HS-27A (cell line): ENCODE measurements around the gene FAM107B.

Experiments used
- DNase-seq: peaks from one replicate; pipeline ENCODE4 v3.0.0-alpha.2; 2012; ENCODE audit warnings: low read depth, missing footprints

The FAM107B gene

GRCh38 chr10:14578060-14578952 is 196.4 kb downstream of the FAM107B start:
- DNase-seq, result no peak

- no peak for DNase-seq
These were observed 199.8 kb downstream of the FAM107B start for GRCh38 chr10:14574885-14575284.

DNA sequence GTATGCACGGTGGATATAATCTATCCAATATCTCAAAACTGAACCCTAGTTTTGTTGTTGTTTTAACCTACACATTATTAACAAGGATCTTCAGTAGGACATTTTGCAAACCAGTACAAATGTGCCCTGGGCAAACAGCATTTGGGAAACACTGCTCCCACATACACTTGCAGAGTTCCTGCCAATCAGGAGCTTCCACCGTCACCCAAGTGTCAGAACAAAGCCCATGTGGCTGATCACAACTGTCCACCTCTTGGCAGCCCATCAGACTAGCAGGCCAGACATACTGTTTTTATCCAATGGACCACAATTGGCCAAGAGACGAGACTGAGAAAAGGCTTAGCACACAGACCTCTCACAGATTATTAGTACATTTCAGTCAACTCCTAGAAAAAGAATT is 200.4 kb downstream of the FAM107B start:
- no peak for DNase-seq

DNA sequence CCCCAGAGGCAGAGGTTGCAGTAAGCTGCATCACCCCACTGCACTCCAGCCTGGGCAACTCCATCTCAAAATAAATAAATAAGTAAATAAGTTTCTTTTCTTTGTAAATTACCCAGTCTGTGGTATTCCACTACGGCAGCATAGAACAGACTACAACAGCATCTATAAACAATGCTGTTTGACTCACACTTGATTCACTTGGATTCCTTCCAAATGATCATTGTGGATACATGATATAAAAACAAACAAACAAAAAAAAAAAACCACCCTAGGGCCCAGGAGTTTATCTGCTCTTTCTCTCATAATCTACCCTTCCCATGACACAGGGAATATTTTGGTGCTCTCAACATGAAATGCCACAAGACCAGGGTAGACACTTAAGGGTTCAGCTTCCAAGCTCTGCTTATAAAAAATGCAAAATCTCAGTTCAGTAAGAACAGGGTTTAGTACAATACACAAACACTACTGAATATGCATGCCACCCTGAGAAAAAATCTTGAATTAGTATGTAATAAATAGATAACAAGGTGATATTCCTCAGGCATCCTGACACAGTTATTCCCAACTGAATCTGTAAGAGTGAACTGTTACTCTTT is 200.9 kb downstream of the FAM107B start:
- DNase-seq, result no peak

DNA sequence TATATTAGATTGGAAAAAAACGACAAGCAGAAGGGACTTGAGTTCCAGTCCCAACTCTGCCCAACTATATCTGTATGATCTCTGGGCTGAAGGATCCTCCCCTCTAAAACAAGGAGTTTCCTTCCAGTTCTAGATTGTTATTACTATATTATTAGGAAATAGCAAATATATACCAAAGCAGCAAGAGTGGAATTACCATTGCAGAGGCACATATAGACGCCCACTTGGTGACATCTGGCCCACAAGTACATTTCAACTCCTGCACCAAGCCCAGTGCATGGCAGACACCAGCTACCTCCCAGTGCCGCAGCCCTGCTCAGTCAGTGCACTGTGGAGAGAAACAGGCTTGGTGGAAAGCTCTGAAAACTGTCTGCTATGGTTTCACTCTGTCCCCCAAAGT is 201.9 kb downstream of the FAM107B start:
- DNase-seq, result no peak

- DNase-seq, result no peak
These were observed 202.7 kb downstream of the FAM107B start for GRCh38 chr10:14571866-14572507.

- no peak for DNase-seq
These were observed 203.9 kb downstream of the FAM107B start for GRCh38 chr10:14570800-14571199.

DNA sequence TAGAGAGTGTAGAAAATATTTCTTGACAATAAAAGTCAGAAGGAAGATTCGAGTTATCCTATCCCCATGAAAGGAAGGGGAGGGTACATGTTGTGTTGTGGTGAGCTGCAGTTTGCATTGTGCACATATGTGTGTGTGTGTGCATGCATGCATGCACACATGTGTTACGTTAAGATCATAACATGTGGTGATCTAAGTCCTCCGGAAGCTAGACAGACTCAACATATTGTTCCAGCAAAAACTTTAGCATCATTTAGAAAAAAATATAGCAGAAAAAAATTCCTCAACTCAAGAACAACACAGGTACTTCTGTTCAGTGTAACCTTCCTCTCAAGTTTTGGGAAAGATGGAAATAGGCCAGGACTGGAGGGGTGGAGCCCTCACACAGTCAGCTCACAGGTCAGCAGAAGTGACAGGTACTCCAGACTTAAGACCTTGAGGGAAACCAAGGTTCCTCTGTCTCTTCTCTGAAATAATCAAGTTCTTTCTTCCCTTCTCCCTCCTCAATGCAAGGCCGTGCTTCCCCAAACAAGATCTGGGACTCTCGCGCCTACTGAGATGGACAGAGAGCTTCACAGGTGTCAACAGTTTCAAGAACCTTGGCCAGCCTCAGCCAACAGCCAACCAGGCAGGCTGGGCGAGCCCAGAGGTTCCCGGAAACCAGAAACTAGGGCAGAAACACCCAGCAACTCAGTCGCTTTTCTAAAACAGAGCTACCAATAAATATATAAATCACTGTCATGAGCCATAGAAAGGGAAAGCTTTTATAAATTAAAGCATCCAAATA is 205.2 kb downstream of the FAM107B start:
- no peak for DNase-seq

GRCh38 chr10:14567421-14567820 is 207.3 kb downstream of the FAM107B start:
- DNase-seq, result no peak

DNA sequence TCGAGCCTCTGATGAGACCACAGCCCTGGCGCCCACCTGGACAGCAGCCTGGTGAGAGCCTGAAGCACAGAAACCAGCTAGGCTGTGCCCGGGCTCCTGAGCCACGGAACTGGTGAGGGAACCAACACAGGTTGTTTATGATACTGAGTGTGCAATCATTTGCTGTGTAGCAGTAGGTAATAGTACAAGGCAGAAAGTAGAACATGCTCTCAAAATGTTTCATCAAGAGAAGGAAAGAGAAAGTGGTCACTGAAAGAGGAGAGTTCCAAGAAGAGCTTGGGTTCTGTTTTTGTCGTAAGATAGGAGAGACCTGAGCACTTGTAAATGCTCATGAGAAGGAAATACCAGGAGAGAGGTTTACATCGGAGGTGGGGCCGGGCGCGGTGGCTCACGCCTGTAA is 208.2 kb downstream of the FAM107B start:
- no peak for DNase-seq

- DNase-seq, result no peak
These were observed 209.5 kb downstream of the FAM107B start for GRCh38 chr10:14565199-14565598.

DNA sequence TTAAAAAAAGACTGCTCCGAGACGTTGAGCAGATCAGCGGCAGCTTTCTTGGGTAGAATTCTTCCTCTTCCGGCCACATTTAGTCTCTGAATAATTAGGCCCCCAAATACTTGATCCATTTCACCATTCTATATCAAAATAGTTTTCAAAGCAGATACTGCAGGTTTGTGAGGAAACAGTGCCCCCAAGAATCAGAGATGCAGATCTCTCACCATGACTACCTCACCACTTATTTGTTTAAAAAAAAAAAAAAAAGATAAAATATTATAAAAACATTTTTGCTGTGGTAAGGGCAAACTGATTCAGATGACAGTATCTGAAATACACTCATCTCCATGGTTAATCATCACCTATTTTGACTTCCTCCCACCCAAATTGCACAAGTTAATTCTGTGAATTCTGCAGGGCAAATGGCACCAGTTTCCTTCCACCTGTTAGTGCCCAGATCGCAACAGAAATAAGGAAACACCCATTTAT is 210.4 kb downstream of the FAM107B start:
- DNase-seq, result no peak

- DNase-seq, result no peak
These were observed 211.2 kb downstream of the FAM107B start for GRCh38 chr10:14563359-14563940.

DNA sequence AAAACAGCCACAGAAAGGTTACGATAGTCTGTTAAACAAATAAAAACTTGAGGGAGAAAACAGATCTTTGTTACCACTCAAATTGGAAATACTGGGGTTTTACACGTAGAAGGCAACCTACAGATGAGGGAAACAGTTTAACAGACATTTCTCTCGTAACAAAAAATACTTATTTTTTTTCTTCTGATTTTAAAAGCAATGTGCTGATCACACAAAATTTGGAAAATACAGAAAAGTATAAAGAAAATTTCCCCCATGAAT is 211.7 kb downstream of the FAM107B start:
- DNase-seq, result no peak

DNA sequence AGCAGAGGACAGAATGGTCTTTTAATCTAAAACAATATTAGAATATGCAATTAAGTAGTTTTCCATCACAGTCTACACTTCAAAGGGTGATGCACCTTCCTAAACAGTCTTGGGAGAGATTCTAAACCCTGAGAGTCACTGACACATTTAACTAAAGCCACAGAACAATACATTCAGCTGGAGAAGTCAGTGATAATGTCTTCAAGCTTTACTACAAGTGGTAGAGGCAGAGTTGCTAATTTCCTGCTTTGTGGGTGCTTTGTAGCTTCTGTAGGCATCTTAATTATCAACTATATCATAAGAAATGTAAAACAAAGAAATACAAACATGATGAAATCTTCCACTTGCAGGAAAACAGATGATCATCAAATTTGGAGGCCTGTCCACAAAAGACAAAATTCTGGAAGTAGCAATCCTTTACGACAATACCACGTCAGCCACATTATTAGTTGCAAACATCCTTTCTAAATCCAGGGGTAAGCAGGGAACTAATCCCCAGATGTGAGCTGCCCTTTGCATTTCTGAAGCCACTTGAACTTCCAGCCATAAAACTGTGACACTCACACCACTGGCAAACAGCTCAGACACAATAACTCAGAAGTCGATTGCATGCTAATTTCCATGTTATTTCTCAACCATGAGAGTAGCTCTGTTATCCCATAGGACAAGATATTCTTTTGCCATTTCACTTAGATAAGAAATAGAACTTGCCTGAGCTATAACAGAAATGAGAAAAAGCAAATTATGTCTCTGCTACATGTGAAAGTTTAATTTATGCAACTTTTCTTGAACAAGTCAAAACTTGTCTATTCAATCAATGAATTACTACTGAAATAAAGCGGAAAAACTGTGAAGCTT is 212.2 kb downstream of the FAM107B start:
- DNase-seq, result no peak

- DNase-seq, result no peak
These were observed 213.6 kb downstream of the FAM107B start for GRCh38 chr10:14560791-14561765.

- DNase-seq, result no peak
These were observed 214.4 kb downstream of the FAM107B start for GRCh38 chr10:14560274-14560673.

- DNase-seq, result no peak
These were observed 216.7 kb downstream of the FAM107B start for GRCh38 chr10:14558025-14558424.

GRCh38 chr10:14557567-14557966 is 217.1 kb downstream of the FAM107B start:
- DNase-seq, result no peak
